ENCODE results near the gene FAM120A. TPM values are rescaled to one million over a fixed set of nuclear protein-coding genes. Genes with fewer than 3 reads are reported as not detected.

Gene FAM120A
- total RNA-seq, 4 donors from 2014 or later = 56.5 to 82.3 (median 65.7) TPM

DNA sequence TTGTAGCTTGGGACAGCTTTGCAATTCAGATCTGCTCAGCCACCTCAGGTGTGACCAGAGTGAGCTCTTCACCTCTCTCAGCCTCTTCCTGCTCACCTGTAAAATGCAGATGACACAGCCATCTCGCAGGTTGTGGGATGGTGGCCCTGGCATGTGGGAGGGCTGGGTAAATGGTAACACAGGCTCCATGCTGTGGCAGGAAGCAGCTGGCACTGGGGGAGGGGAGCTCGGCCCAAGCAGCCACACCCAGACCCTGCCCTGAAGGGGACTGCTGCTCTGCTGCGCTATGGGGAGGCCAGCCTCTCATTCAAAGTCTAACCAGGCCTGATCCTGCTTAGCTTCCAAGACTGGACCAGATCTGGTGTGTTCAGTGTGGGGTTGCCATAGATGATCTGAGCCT is 149.0 kb downstream of the FAM120A start:
- DNase-seq = no peak
- H3K9me3 ChIP-seq = no peaks in the 10 kb centered on the region
- intact Hi-C loops (cut with DNase I) = no loop called here
- no peak for TF ChIP-seq CTCF (IDR thresholded peaks at IDR 0.05)
- TF ChIP-seq POLR2A (IDR thresholded peaks at IDR 0.05) = no peak
- H3K36me3 ChIP-seq = no peaks in the 10 kb centered on the region
- no peaks in the 10 kb centered on the region for H3K27me3 ChIP-seq
- H3K4me1 ChIP-seq = peaks cover 0 to 31% (median 13%) of the 10 kb centered on the region in 3 donors
- H3K4me3 ChIP-seq = no peak overlapping the region
- H3K27ac ChIP-seq = no peak overlapping the region
- 0 to 37% methylated on average over 1 to 3 of the region's 3 CpGs for WGBS, 2 donors

GRCh38 chr9:93601063-93601462 is 149.6 kb downstream of the FAM120A start:
- H3K36me3 ChIP-seq = no peaks in the 10 kb centered on the region
- H3K4me1 ChIP-seq = peaks cover 0 to 31% (median 13%) of the 10 kb centered on the region in 3 donors
- no peak overlapping the region for H3K27ac ChIP-seq
- H3K4me3 ChIP-seq = no peak overlapping the region
- TF ChIP-seq POLR2A (IDR thresholded peaks at IDR 0.05) (no peak), CTCF (IDR thresholded peaks at IDR 0.05) (no peak)
- H3K27me3 ChIP-seq = no peaks in the 10 kb centered on the region
- 67 to 83% methylated on average over 4 of the region's 4 CpGs for WGBS, 2 donors
- DNase-seq = no peak
- intact Hi-C loops (cut with DNase I) = no loop called here
- no peaks in the 10 kb centered on the region for H3K9me3 ChIP-seq

DNA sequence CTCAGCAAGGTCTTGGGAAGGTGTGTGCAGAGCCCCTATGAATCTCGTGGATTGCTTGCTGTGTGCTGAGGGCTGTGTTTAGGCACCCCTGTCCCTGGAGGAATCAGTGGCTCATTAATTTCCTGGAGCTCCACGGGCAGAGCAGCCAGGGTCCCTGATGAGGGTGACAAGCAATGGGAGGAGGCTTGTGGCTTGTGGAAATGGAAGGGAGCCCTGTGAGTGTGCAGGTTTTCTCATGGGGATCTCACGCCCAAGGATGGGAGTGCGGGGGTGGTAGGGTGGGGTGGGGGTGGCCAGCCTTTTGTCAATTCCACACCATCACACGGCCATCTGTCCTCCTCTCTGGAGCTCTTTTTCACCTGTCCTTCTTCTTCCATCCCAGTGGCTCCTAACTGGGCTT is 150.2 kb downstream of the FAM120A start:
- intact Hi-C loops (cut with DNase I) = no loop called here

DNA sequence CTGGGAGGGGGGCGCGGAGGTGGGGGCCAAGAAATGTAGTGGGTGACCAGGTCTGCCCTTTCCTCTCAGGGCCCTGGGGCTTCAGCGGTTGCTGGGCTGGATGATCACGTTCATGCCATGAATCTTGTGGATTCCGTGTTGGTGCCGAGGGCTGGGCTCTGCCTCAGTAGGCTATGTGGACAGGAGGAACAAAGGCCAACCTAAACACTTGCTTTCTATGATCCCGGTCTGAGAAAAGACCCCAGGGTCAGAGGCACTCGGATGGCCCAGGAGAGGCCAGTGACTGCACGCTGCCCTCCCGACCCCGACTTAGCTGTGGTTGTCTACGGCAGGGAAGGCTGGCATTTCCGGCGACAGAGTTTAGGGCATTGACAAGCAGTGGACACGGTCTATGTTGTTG is 151.5 kb downstream of the FAM120A start:
- H3K4me1 ChIP-seq = peaks cover 0 to 28% (median 13%) of the 10 kb centered on the region in 3 donors
- peaks cover 0 to 7% (median 0%) of the 10 kb centered on the region in 3 donors for H3K9me3 ChIP-seq
- no peak overlapping the region for H3K27ac ChIP-seq
- TF ChIP-seq CTCF (IDR thresholded peaks at IDR 0.05) (no peak), POLR2A (IDR thresholded peaks at IDR 0.05) (no peak)
- DNase-seq = no peak
- intact Hi-C loops (cut with DNase I) = no loop called here
- H3K36me3 ChIP-seq = no peaks in the 10 kb centered on the region
- H3K27me3 ChIP-seq = no peaks in the 10 kb centered on the region
- no peak overlapping the region for H3K4me3 ChIP-seq
- WGBS, 2 donors = 94% methylated on average over 5 to 15 of the region's 15 CpGs

More for the DNA sequence above, 150.2 kb downstream of the FAM120A start:
- 80 to 93% methylated on average over 3 to 4 of the region's 5 CpGs for WGBS, 2 donors
- Histone ChIP-seq H3K36me3 (no peaks in the 10 kb centered on the region), H3K4me1 (peaks cover 0 to 31% (median 13%) of the 10 kb centered on the region in 3 donors), H3K27me3 (no peaks in the 10 kb centered on the region), H3K4me3 (no peak overlapping the region), H3K27ac (no peak overlapping the region), H3K9me3 (no peaks in the 10 kb centered on the region)
- TF ChIP-seq POLR2A (IDR thresholded peaks at IDR 0.05) = no peak
- no peak for TF ChIP-seq CTCF (IDR thresholded peaks at IDR 0.05)
- DNase-seq = no peak

GRCh38 chr9:93603906-93604326 is 152.4 kb downstream of the FAM120A start:
- Histone ChIP-seq H3K36me3 (no peaks in the 10 kb centered on the region), H3K4me1 (peaks cover 0 to 19% (median 9%) of the 10 kb centered on the region in 3 donors), H3K4me3 (no peak overlapping the region), H3K27ac (no peak overlapping the region), H3K9me3 (peaks cover 0 to 7% (median 0%) of the 10 kb centered on the region in 3 donors), H3K27me3 (no peaks in the 10 kb centered on the region)
- no peak for TF ChIP-seq CTCF (IDR thresholded peaks at IDR 0.05)
- no peak for TF ChIP-seq POLR2A (IDR thresholded peaks at IDR 0.05)
- intact Hi-C loops (cut with DNase I) = no loop called here
- 46 to 57% methylated on average over 3 to 4 of the region's 4 CpGs for WGBS, 2 donors
- no peak for DNase-seq

Data from esophagus squamous epithelium (tissue), 5 donors.